Amniotic epithelial cell (primary cell): ENCODE data around the gene GJC1.
A peak's percentile ranks its signal among the peaks of the same experiment; 100 is the strongest.

Source experiments
- DNase-seq: peaks from one replicate; pipeline ENCODE4 v3.0.0-alpha.2; 2010; ENCODE audit warnings: low read depth

GJC1 gene

GRCh38 chr17:44829523-44830358 is at the start of gene GJC1:
TSS of gene GJC1 (minus strand) at chr17:44830287. CDS start at chr17:44805817, 24,470 bp downstream.
- no peak for DNase-seq

- DNase-seq = no peak
These were observed 49.3 kb upstream of the GJC1 start for GRCh38 chr17:44879376-44879775.

GRCh38 chr17:44878627-44879221 is 48.6 kb upstream of the GJC1 start:
- peak; percentile 19 for DNase-seq

GRCh38 chr17:44877121-44877520 is 47.0 kb upstream of the GJC1 start:
- DNase-seq = no peak

- no peak for DNase-seq
These were observed 45.7 kb upstream of the GJC1 start for GRCh38 chr17:44875761-44876160.

GRCh38 chr17:44872131-44872768 is 42.2 kb upstream of the GJC1 start:
- DNase-seq = no peak

- DNase-seq = no peak
These were observed 41.5 kb upstream of the GJC1 start for GRCh38 chr17:44871556-44871955.

- DNase-seq = no peak
These were observed 37.8 kb upstream of the GJC1 start for GRCh38 chr17:44867841-44868240.

GRCh38 chr17:44865931-44866330 is 35.8 kb upstream of the GJC1 start:
- DNase-seq = no peak

- DNase-seq = peak; percentile 57
These were observed 35.2 kb upstream of the GJC1 start for GRCh38 chr17:44865231-44865660.

- no peak for DNase-seq
These were observed 34.7 kb upstream of the GJC1 start for GRCh38 chr17:44864831-44865230.

- peak; percentile 61 for DNase-seq
These were observed 33.2 kb upstream of the GJC1 start for GRCh38 chr17:44863061-44863918.

- no peak for DNase-seq
These were observed 32.3 kb upstream of the GJC1 start for GRCh38 chr17:44862278-44862914.

GRCh38 chr17:44859701-44860100 is 29.6 kb upstream of the GJC1 start:
- DNase-seq = no peak

GRCh38 chr17:44854192-44854591 is 24.1 kb upstream of the GJC1 start:
- DNase-seq = no peak

GRCh38 chr17:44850612-44851011 is 20.5 kb upstream of the GJC1 start:
- DNase-seq = no peak

- no peak for DNase-seq
These were observed 19.9 kb upstream of the GJC1 start for GRCh38 chr17:44850025-44850424.

GRCh38 chr17:44848961-44849489 is 18.9 kb upstream of the GJC1 start:
- no peak for DNase-seq

- no peak for DNase-seq
These were observed 18.2 kb upstream of the GJC1 start for GRCh38 chr17:44848257-44848795.

- no peak for DNase-seq
These were observed 17.5 kb upstream of the GJC1 start, which contains the start of gene HIGD1B for GRCh38 chr17:44847586-44847985. TSS of gene HIGD1B (plus strand) at chr17:44847883. CDS start at chr17:44848153, 270 bp downstream.

GRCh38 chr17:44846206-44846605 is 16.1 kb upstream of the GJC1 start:
- DNase-seq = no peak
